ENCODE data around the gene CYP2R1.

CYP2R1 gene

GRCh38 chr11:14892036-14892556 is at the start of gene CYP2R1:
TSS of gene CYP2R1 (minus strand) at chr11:14892231. CDS start at chr11:14892205, 26 bp downstream.
- TF ChIP-seq CTCF (IDR thresholded peaks at IDR 0.05; ENCODE audit: low read depth, low read length, missing control alignments), result no peak
- peak; percentile 90 for DNase-seq (ENCODE audit: extremely low read depth, low read depth)
- peak within 1 kb of the TSS; percentile 62 for H3K4me3 ChIP-seq (replicated peaks; ENCODE audit: low read depth, low read length)

DNA sequence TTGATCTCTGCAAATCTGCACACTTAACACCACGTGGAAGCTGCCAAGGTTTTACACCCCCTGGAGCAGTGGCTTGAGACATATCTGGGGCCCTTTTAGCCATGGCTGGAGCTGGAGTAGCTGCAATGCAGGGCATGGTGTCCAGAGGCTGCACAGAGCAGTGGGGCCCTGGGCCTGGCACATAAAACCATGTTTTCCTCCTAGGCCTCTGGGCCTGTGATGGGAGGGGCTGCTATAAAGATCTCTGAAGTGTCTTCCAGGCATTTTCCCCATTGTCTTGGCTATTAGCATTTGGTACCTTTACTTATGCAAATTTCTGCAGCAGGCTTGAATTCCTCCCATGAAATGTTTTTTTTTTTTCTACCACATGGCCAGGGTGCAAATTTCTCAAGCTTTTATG is 46.9 kb upstream of the CYP2R1 start:
- TF ChIP-seq CTCF (IDR thresholded peaks at IDR 0.05; ENCODE audit: low read depth, low read length, missing control alignments), result no peak
- H3K4me3 ChIP-seq (replicated peaks; ENCODE audit: low read depth, low read length), result no peak overlapping the region
- DNase-seq (ENCODE audit: extremely low read depth, low read depth), result no peak

DNA sequence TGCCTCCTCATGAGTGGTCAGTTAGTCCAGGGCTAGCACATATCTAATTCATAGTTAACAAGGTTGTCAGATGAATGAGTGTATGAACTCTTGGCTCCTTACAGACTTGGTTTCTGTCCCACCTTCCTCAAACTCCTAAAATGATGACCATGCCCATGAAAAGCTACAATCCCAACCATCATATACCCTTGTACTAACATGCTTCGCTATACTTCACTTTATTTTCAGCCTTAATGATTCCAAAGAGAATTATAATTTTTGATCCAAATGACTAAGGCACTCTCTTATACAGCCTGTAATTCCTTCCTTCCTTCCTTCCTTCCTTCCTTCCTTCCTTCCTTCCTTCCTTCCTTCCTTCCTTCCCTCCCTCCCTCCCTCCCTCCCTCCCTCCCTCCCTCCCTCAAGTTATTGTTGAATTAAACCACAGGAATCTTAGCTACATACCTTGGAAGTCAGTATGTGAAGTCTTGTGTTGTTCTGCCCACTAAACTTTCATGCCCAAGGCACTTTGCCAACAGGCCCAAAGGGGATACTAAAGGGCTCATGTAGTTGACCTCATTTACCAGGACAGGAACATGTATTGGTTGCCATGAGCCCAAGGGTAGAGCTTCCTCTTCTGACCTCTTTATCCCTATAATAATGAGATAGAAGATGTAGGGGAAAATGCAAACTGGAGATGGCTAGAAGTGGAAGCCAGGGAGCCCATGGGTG is 42.8 kb upstream of the CYP2R1 start:
- no peak for TF ChIP-seq CTCF (IDR thresholded peaks at IDR 0.05; ENCODE audit: low read depth, low read length, missing control alignments)
- no peak for DNase-seq (ENCODE audit: extremely low read depth, low read depth)
- no peak overlapping the region for H3K4me3 ChIP-seq (replicated peaks; ENCODE audit: low read depth, low read length)

DNA sequence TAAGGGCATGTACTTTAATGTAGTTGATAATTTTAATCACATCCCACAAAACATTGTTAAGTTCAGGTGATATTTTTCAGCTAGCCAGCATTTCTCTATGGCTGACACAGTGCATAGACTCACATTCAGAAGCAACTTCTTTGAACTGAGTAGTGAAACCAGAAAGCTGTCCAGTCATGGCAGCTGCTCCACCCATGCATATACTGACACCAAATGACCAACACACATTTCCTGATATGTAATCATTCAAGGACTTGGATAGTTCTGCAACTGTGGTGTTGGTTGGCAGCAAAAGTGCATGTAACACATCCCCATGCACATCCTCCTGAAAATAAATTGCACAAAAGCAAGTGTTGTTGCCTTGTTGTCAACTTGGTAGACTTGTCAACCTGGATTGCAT is 40.4 kb upstream of the CYP2R1 start:
- TF ChIP-seq CTCF (IDR thresholded peaks at IDR 0.05; ENCODE audit: low read depth, low read length, missing control alignments), result no peak

DNA sequence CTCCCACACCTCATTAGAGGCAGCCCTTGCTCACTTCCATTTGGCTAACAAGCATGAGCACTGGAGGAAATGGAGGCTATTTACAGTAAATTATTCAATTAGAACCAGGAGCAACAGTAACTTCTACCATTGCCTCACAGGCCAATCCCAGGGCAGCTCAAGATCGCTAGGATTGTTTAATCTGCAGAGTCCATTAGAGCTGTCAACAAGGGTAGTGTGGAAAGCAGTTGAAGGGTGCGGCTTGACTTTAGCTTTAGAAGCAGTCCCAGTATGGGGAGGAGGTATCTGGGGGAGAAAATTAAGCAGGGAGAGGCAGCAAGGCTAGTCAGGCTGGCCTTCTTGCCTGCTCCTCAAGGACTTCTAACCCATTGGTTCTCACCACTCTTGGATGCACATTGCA is 38.3 kb upstream of the CYP2R1 start:
- H3K4me3 ChIP-seq (replicated peaks; ENCODE audit: low read depth, low read length), result no peak overlapping the region
- no peak for TF ChIP-seq CTCF (IDR thresholded peaks at IDR 0.05; ENCODE audit: low read depth, low read length, missing control alignments)
- no peak for DNase-seq (ENCODE audit: extremely low read depth, low read depth)

More for the DNA sequence above, 40.4 kb upstream of the CYP2R1 start:
- no peak overlapping the region for H3K4me3 ChIP-seq (replicated peaks; ENCODE audit: low read depth, low read length)
- DNase-seq (ENCODE audit: extremely low read depth, low read depth), result no peak

GRCh38 chr11:14927146-14927545 is 35.1 kb upstream of the CYP2R1 start:
- TF ChIP-seq CTCF (IDR thresholded peaks at IDR 0.05; ENCODE audit: low read depth, low read length, missing control alignments), result no peak
- H3K4me3 ChIP-seq (replicated peaks; ENCODE audit: low read depth, low read length), result no peak overlapping the region
- DNase-seq (ENCODE audit: extremely low read depth, low read depth), result no peak
